Measurements from ENCODE around the gene NUPR1.
"Not testable (repeated sequence)": the region's sequence is repeated elsewhere in the genome, so short reads cannot be mapped to it uniquely, and the experiment has no call there.

DNA sequence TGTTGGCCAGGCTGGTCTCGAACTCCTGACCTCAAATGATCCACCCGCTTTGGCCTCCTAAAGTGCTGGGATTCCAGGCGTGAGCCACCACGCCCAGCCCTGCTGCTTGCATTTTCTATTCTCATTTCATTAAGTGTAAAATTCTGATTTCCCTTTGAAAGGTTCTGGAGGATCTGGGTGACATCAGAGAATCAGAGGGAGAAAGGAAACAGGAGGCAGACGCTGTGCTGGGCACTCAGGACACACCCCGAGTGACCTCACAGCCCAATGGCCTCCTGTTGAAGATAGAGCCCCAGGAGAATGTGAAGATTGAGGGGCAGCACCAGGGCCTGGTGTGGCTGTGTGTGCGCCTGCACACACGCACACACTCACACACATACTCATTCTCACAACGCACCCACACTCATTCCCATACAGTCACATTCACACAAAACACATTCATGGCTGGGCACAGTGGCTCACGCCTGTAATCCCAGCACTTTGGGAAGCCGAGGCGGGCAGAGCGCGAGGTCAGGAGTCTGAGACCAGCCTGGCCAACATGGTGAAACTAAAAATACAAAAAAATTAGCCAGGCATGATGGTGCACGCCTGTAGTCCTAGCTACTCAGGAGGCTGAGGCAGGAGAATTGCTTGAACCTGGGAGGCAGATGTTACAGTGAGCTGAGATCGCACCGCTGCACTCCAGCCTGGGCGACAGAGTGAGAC is 38.1 kb downstream of the NUPR1 start:
- TF ChIP-seq, protein P1, sequence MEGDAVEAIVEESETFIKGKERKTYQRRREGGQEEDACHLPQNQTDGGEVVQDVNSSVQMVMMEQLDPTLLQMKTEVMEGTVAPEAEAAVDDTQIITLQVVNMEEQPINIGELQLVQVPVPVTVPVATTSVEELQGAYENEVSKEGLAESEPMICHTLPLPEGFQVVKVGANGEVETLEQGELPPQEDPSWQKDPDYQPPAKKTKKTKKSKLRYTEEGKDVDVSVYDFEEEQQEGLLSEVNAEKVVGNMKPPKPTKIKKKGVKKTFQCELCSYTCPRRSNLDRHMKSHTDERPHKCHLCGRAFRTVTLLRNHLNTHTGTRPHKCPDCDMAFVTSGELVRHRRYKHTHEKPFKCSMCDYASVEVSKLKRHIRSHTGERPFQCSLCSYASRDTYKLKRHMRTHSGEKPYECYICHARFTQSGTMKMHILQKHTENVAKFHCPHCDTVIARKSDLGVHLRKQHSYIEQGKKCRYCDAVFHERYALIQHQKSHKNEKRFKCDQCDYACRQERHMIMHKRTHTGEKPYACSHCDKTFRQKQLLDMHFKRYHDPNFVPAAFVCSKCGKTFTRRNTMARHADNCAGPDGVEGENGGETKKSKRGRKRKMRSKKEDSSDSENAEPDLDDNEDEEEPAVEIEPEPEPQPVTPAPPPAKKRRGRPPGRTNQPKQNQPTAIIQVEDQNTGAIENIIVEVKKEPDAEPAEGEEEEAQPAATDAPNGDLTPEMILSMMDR (IDR thresholded peaks at IDR 0.05), result not testable (repeated sequence)
- TF ChIP-seq, protein P2, sequence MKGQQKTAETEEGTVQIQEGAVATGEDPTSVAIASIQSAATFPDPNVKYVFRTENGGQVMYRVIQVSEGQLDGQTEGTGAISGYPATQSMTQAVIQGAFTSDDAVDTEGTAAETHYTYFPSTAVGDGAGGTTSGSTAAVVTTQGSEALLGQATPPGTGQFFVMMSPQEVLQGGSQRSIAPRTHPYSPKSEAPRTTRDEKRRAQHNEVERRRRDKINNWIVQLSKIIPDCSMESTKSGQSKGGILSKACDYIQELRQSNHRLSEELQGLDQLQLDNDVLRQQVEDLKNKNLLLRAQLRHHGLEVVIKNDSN (IDR thresholded peaks at IDR 0.05; ENCODE audit: borderline replicate concordance, low read depth), result not testable (repeated sequence)
- TF ChIP-seq EP300 (IDR thresholded peaks at IDR 0.05; ENCODE audit: borderline replicate concordance in 1 of 2, low read depth in 1 of 2, low read length in 1 of 2); CHD2 (IDR thresholded peaks at IDR 0.05; ENCODE audit: low read length, partially characterized antibody); GABPA (IDR thresholded peaks at IDR 0.05; ENCODE audit: low read depth); EZH2phosphoT487 (IDR thresholded peaks at IDR 0.05; ENCODE audit: borderline replicate concordance, low read depth); YY1 (IDR thresholded peaks at IDR 0.05; ENCODE audit: low read depth); SIN3A (IDR thresholded peaks at IDR 0.05; ENCODE audit: borderline replicate concordance, low read depth, low read length): not testable (repeated sequence)
- TF ChIP-seq, protein P3, sequence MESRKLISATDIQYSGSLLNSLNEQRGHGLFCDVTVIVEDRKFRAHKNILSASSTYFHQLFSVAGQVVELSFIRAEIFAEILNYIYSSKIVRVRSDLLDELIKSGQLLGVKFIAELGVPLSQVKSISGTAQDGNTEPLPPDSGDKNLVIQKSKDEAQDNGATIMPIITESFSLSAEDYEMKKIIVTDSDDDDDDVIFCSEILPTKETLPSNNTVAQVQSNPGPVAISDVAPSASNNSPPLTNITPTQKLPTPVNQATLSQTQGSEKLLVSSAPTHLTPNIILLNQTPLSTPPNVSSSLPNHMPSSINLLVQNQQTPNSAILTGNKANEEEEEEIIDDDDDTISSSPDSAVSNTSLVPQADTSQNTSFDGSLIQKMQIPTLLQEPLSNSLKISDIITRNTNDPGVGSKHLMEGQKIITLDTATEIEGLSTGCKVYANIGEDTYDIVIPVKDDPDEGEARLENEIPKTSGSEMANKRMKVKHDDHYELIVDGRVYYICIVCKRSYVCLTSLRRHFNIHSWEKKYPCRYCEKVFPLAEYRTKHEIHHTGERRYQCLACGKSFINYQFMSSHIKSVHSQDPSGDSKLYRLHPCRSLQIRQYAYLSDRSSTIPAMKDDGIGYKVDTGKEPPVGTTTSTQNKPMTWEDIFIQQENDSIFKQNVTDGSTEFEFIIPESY (IDR thresholded peaks at IDR 0.05; ENCODE audit: borderline replicate concordance, low read depth), result not testable (repeated sequence)
- TF ChIP-seq, protein P4, sequence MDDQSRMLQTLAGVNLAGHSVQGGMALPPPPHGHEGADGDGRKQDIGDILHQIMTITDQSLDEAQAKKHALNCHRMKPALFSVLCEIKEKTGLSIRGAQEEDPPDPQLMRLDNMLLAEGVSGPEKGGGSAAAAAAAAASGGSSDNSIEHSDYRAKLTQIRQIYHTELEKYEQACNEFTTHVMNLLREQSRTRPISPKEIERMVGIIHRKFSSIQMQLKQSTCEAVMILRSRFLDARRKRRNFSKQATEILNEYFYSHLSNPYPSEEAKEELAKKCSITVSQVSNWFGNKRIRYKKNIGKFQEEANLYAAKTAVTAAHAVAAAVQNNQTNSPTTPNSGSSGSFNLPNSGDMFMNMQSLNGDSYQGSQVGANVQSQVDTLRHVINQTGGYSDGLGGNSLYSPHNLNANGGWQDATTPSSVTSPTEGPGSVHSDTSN (IDR thresholded peaks at IDR 0.05), result not testable (repeated sequence)

All from SK-N-SH (cell line).